T-helper 17 cell (primary cell): Measurements from ENCODE around the gene MIP. TPM values are rescaled to one million over a fixed set of nuclear protein-coding genes. Genes with fewer than 3 reads are reported as not detected.
A peak's percentile ranks its signal among the peaks of the same experiment; 100 is the strongest.
"Not testable (repeated sequence)": the region's sequence is repeated elsewhere in the genome, so short reads cannot be mapped to it uniquely, and the experiment has no call there.

Experiments used
- ATAC-seq: fragments of 150-1000 bp; cut with Tn5 transposase; 2 replicates; pipeline ENCODE4 v1.10.0; 2021; ENCODE audit warnings: mild to moderate bottlenecking, moderate library complexity
- DNase-seq, 3 donors: peaks; one replicate each; pipeline versions ENCODE4 v3.0.0 to v3.0.0-alpha.2; 2020 to 2021
- H3K9me3 ChIP-seq: one replicate; pipeline ENCODE4 v1.7.0; 2013; ENCODE audit warnings: low read length, mild to moderate bottlenecking; ENCODE audit not compliant: control insufficient read depth, poor library complexity, severe bottlenecking
- H3K27ac Mint-ChIP-seq: one replicate; pipeline ENCODE4 v1.8.0; 2022; ENCODE audit warnings: mild to moderate bottlenecking, moderate library complexity, mixed read lengths
- H3K27me3 Mint-ChIP-seq: one replicate; pipeline ENCODE4 v1.8.0; 2022; ENCODE audit warnings: mixed read lengths
- H3K36me3 Mint-ChIP-seq: one replicate; pipeline ENCODE4 v1.8.0; 2022; ENCODE audit warnings: low read depth, mixed read lengths
- H3K4me1 Mint-ChIP-seq: one replicate; pipeline ENCODE4 v1.8.0; 2022; ENCODE audit warnings: mild to moderate bottlenecking, mixed read lengths
- H3K4me3 Mint-ChIP-seq: one replicate; pipeline ENCODE4 v1.8.0; 2022; ENCODE audit warnings: mild to moderate bottlenecking, moderate library complexity, mixed read lengths
- total RNA-seq, 4 donors: library from RNA in 2 of 4; stranded (reverse) in 2 of 4; gene quantifications; one replicate each; pipeline ENCODE4 v1.2.3 and lab custom pipeline; 2022 to 2026

Gene MIP
- total RNA-seq, 2 donors from 2014 or later: not detected

DNA sequence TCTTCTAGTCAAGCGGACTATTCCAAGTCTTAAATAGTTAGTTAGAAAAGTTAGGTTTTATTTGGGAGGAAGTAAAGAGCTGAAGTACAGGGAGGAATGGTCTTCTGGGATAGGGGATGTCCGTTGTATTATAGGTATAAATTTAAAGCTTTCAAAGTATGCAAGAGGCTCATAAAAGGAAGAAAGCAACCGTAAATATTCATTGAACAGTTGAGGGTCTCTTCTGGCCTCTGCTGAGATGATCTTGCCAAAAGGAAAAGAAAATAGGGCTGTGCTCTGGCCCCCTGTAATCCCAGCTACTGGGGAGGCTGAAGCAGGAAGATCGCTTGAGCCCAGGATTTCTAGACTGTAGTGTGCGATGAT is 4.9 kb downstream of the MIP start:
- Mint-ChIP-seq H3K27ac (peak overlapping the region; percentile 80), H3K36me3 (no peaks in the 10 kb centered on the region), H3K4me1 (peaks cover 22% of the 10 kb centered on the region), H3K4me3 (peak overlapping the region; percentile 91), H3K27me3 (peaks cover 14% of the 10 kb centered on the region)
- ATAC-seq (no peak), DNase-seq (no peak)
- H3K9me3 ChIP-seq: no peaks in the 10 kb centered on the region

DNA sequence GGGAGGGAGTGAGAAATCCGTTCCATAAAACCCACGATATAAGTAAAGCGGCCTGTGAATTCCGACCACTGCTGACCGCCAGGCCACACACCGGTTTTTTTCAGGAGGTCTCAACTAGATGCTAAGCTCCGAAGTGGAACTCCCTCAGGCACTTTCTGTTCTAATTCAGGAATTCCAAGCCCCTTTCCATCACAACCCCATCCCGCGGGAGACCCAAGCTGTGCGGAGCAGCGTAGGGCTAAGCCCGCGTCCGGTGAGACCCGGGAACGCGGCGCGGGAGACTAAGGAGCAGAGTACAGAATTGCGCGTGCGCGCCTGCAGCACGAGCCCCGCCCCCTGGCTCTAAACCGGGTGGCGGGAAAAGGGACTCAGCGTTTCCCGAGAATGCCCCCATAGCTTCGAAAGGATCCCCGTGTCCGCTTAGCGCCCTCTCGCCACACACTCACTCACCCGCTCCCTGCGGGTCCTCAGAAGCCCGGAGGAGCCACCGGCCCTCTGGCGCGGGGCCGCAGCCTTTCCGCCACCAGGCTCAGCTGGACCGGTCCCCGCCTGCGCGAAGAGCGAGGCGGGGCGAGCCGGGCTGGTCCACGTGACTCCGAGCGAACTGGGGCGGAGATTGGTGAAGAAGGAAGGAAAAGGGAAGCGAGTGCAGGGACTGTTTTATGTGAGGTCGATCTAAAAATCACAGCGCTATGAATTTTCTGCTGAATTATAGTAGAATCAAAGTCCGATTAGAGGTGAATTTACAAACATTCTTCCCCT is 5.4 kb downstream of the MIP start, which contains the start of gene TIMELESS:
Gene TIMELESS, minus strand, starts transcription at position 567 of the 762 bp plus-strand sequence. CDS start 15,256 bp downstream, outside the sequence.
- H3K27ac Mint-ChIP-seq: peak within 1 kb of the TSS; percentile 81
- DNase-seq: peak; percentile 70 to 79 (median 77)
- peaks cover 22% of the 10 kb centered on the region for H3K4me1 Mint-ChIP-seq
- no peaks in the 10 kb centered on the region for H3K9me3 ChIP-seq
- no peaks in the 10 kb centered on the region for H3K36me3 Mint-ChIP-seq
- ATAC-seq: peak; percentile 98
- H3K27me3 Mint-ChIP-seq: peaks cover 8% of the 10 kb centered on the region
- peak within 1 kb of the TSS; percentile 91 for H3K4me3 Mint-ChIP-seq

DNA sequence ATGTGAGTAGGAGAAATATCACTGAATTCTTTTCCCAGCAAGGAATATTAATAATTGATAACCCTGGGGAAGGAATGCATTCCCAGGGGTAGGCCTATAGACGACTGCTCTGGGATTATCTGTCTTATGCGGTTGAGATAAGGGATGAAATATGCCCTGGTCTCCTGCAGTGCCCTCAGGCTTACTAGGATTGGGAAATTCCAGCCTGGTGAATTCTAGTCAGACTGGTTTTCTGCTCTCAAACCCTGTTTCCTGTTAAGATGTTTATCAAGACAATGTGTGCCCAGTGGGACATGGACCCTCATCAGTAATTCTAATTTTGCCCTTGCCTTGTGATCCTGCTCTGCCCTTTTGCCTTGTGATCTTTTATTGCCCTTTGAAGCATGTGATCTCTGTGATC is 11.2 kb downstream of the MIP start:
- not testable (repeated sequence) for DNase-seq, H3K4me3 Mint-ChIP-seq, H3K9me3 ChIP-seq, H3K36me3 Mint-ChIP-seq, H3K27me3 Mint-ChIP-seq, H3K27ac Mint-ChIP-seq, ATAC-seq
- H3K4me1 Mint-ChIP-seq: peaks cover 11% of the 10 kb centered on the region

GRCh38 chr12:56437430-56438176 is 16.9 kb downstream of the MIP start:
- no peak overlapping the region for H3K4me3 Mint-ChIP-seq
- no peaks in the 10 kb centered on the region for H3K9me3 ChIP-seq
- DNase-seq: no peak
- ATAC-seq: no peak
- no peak overlapping the region for H3K27ac Mint-ChIP-seq
- no peaks in the 10 kb centered on the region for H3K27me3 Mint-ChIP-seq
- peaks cover 2% of the 10 kb centered on the region for H3K4me1 Mint-ChIP-seq
- H3K36me3 Mint-ChIP-seq: no peaks in the 10 kb centered on the region

DNA sequence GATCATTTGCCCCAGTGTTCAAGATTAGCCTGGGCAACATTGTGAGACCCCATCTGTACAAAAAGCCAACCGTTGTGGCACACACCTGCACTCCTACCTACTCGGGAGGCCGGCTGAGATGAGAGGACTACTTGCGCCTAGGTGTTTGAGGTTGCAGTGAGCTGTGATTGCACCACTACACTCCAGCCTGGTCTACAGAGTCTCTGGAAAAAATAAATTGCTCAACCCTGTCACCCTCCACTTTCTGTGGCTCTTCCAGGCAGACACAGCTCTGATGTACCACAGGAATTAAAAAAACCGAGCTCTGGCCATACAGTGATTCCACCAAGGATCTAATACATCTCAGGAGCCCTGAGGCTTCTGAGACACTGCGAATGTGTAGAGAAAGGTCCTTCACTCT is 19.6 kb downstream of the MIP start:
- DNase-seq: no peak
- Mint-ChIP-seq H3K27me3 (no peaks in the 10 kb centered on the region), H3K4me1 (peaks cover 2% of the 10 kb centered on the region), H3K4me3 (no peak overlapping the region), H3K27ac (no peak overlapping the region), H3K36me3 (peaks cover 4% of the 10 kb centered on the region)
- H3K9me3 ChIP-seq: no peaks in the 10 kb centered on the region
- no peak for ATAC-seq

- no peaks in the 10 kb centered on the region for H3K4me1 Mint-ChIP-seq
- no peak overlapping the region for H3K4me3 Mint-ChIP-seq
- no peak for ATAC-seq
- H3K9me3 ChIP-seq: no peaks in the 10 kb centered on the region
- H3K27ac Mint-ChIP-seq: no peak overlapping the region
- H3K27me3 Mint-ChIP-seq: no peaks in the 10 kb centered on the region
- H3K36me3 Mint-ChIP-seq: peaks cover 5% of the 10 kb centered on the region
- no peak for DNase-seq
Observed at GRCh38 chr12:56431850-56432249, 22.6 kb downstream of the MIP start.

DNA sequence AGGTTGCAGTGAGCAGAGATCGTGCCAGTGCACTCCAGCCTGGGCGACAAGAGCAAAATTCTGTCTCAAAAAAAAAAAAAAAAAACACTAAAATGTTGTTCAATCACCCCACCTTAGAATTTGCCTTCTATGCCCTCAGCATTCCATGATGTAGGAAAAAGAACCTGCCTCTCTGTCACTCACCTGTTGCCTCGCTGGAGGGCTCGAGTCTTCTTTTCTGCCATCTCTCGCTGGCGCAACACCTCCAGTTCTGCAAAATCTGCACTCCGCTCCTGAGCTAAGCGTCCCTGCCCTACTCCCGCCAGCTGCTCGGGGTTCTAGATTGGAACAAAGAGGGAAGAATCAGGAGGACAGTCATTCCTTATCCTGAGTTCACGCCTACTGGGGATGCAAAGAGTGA is 23.2 kb downstream of the MIP start:
- H3K27ac Mint-ChIP-seq: no peak overlapping the region
- no peak for DNase-seq

GRCh38 chr12:56425940-56426438 is 28.5 kb downstream of the MIP start:
- no peak overlapping the region for H3K27ac Mint-ChIP-seq
- no peak for DNase-seq
- H3K9me3 ChIP-seq: no peaks in the 10 kb centered on the region
- no peak overlapping the region for H3K4me3 Mint-ChIP-seq
- no peak for ATAC-seq
- peaks cover 6% of the 10 kb centered on the region for H3K36me3 Mint-ChIP-seq
- no peaks in the 10 kb centered on the region for H3K27me3 Mint-ChIP-seq
- peaks cover 8% of the 10 kb centered on the region for H3K4me1 Mint-ChIP-seq

More for the DNA sequence above, 23.2 kb downstream of the MIP start:
- no peak for ATAC-seq
- no peaks in the 10 kb centered on the region for H3K4me1 Mint-ChIP-seq
- H3K9me3 ChIP-seq: no peaks in the 10 kb centered on the region
- no peak overlapping the region for H3K4me3 Mint-ChIP-seq
- no peaks in the 10 kb centered on the region for H3K27me3 Mint-ChIP-seq
- H3K36me3 Mint-ChIP-seq: peaks cover 5% of the 10 kb centered on the region

- Mint-ChIP-seq H3K4me3 (no peak overlapping the region), H3K27ac (peak overlapping the region; percentile 84), H3K36me3 (peaks cover 8% of the 10 kb centered on the region), H3K27me3 (no peaks in the 10 kb centered on the region), H3K4me1 (peaks cover 8% of the 10 kb centered on the region)
- no peaks in the 10 kb centered on the region for H3K9me3 ChIP-seq
- DNase-seq: no peak
- ATAC-seq: no peak
Observed at GRCh38 chr12:56425193-56425592, 29.3 kb downstream of the MIP start.

DNA sequence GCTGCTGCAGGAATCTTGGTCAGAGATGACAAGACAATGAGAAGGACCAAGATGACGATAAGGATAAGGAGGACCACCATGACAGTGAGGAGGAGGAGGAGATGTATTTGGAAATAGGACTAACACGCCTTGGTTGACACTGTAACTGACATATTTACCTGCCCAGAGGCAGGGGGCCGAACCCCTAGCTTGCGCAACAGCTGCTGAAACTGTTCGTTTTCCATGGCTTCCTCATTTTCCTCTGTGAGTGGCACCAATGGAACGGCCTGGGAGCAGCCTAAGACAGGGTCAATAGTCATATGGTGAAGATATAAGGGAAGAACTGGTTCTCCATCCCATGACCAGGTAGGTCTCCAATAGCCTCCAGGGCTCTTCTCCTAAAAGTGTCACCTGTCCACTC is 34.0 kb downstream of the MIP start:
- Mint-ChIP-seq H3K27ac (no peak overlapping the region), H3K4me1 (peaks cover 8% of the 10 kb centered on the region), H3K27me3 (no peaks in the 10 kb centered on the region), H3K36me3 (peaks cover 11% of the 10 kb centered on the region), H3K4me3 (no peak overlapping the region)
- DNase-seq (no peak), ATAC-seq (no peak)
- no peaks in the 10 kb centered on the region for H3K9me3 ChIP-seq

GRCh38 chr12:56417739-56418138 is 36.7 kb downstream of the MIP start:
- Mint-ChIP-seq H3K36me3 (peaks cover 8% of the 10 kb centered on the region), H3K4me3 (no peak overlapping the region), H3K27me3 (no peaks in the 10 kb centered on the region), H3K27ac (no peak overlapping the region), H3K4me1 (no peaks in the 10 kb centered on the region)
- H3K9me3 ChIP-seq: no peaks in the 10 kb centered on the region
- DNase-seq: no peak
- no peak for ATAC-seq

DNA sequence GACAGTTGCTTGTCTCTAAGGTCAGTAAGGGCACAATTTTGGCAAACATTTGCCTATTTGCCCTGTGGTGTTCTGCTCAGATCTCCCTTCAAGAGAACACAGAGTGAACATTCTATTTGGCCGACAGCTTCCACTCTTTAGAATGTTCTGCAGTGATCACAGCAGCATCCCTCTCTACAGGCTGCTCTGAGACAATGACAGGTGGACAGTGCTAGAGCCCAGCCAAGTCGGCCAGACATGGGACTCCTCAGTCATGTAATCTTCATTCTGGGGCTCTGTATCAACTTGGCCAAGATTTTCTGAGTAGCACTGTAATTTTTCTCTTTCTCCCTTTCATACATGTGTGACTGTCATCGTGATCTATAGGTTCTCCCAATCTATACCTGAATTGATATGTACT is 40.1 kb downstream of the MIP start:
- Mint-ChIP-seq H3K36me3 (peaks cover 5% of the 10 kb centered on the region), H3K27ac (no peak overlapping the region), H3K4me3 (no peak overlapping the region), H3K27me3 (no peaks in the 10 kb centered on the region), H3K4me1 (no peaks in the 10 kb centered on the region)
- no peak for DNase-seq
- no peaks in the 10 kb centered on the region for H3K9me3 ChIP-seq
- ATAC-seq: no peak

GRCh38 chr12:56413392-56413791 is 41.1 kb downstream of the MIP start:
- H3K4me1 Mint-ChIP-seq: no peaks in the 10 kb centered on the region
- H3K27ac Mint-ChIP-seq: no peak overlapping the region
- no peaks in the 10 kb centered on the region for H3K27me3 Mint-ChIP-seq
- DNase-seq (no peak), ATAC-seq (no peak)
- no peaks in the 10 kb centered on the region for H3K9me3 ChIP-seq
- peaks cover 3% of the 10 kb centered on the region for H3K36me3 Mint-ChIP-seq
- H3K4me3 Mint-ChIP-seq: no peak overlapping the region
